GM06990 (cell line): ENCODE results near the gene MCRS1.

ENCODE experiments used
- DNase-seq: peaks from one replicate; pipeline ENCODE4 v3.0.0-alpha.2; 2011; ENCODE audit not compliant: insufficient read length; ENCODE audit errors: extremely low read depth
- H3K27me3 ChIP-seq: replicated peaks from 2 replicates; pipeline ENCODE4 v1.6.0; 2011; ENCODE audit warnings: low read length; ENCODE audit not compliant: control insufficient read depth, insufficient read depth
- H3K36me3 ChIP-seq: 2 replicates; pipeline ENCODE4 v1.5.1; 2011; ENCODE audit warnings: low read length; ENCODE audit not compliant: control insufficient read depth, insufficient read depth
- H3K4me3 ChIP-seq: replicated peaks from 2 replicates; pipeline ENCODE4 v1.5.1; 2011; ENCODE audit warnings: low read depth, mild to moderate bottlenecking, control low read depth, low read length
- CTCF ChIP-seq: IDR thresholded peaks from 2 replicates; pipeline ENCODE4 v1.5.1; 2011; ENCODE audit warnings: low read length, control low read depth, mild to moderate bottlenecking, inconsistent platforms; ENCODE audit not compliant: insufficient read depth, poor library complexity, severe bottlenecking

The MCRS1 gene

GRCh38 chr12:49547090-49547690 is 20.8 kb downstream of the MCRS1 start:
- DNase-seq = no peak
- no peak for TF ChIP-seq CTCF

GRCh38 chr12:49546481-49546880 is 21.5 kb downstream of the MCRS1 start:
- peaks cover 1% of the 10 kb centered on the region; the same call in 1 of the 2 replicates for H3K27me3 ChIP-seq
- DNase-seq = no peak
- H3K4me3 ChIP-seq = no peak overlapping the region
- TF ChIP-seq CTCF = no peak
- no peaks in the 10 kb centered on the region for H3K36me3 ChIP-seq

More at GRCh38 chr12:49547090-49547690, 20.8 kb downstream of the MCRS1 start:
- Histone ChIP-seq H3K36me3 (no peaks in the 10 kb centered on the region), H3K27me3 (peaks cover 1% of the 10 kb centered on the region; the same call in 1 of the 2 replicates), H3K4me3 (no peak overlapping the region)

- Histone ChIP-seq H3K27me3 (peaks cover 1% of the 10 kb centered on the region; the same call in 1 of the 2 replicates), H3K36me3 (no peaks in the 10 kb centered on the region), H3K4me3 (no peak overlapping the region)
- TF ChIP-seq CTCF = no peak
- no peak for DNase-seq
Measured at GRCh38 chr12:49545815-49546214, 22.1 kb downstream of the MCRS1 start.

GRCh38 chr12:49543914-49544815 is 23.8 kb downstream of the MCRS1 start:
- Histone ChIP-seq H3K4me3 (no peak overlapping the region), H3K36me3 (no peaks in the 10 kb centered on the region), H3K27me3 (peaks cover 4% of the 10 kb centered on the region)
- no peak for TF ChIP-seq CTCF
- DNase-seq = no peak

GRCh38 chr12:49543221-49543913 is 24.6 kb downstream of the MCRS1 start:
- DNase-seq = no peak
- H3K36me3 ChIP-seq = no peaks in the 10 kb centered on the region
- H3K27me3 ChIP-seq = peaks cover 4% of the 10 kb centered on the region
- no peak overlapping the region for H3K4me3 ChIP-seq
- no peak for TF ChIP-seq CTCF
